ENCODE data around the gene BRD7.

DNA sequence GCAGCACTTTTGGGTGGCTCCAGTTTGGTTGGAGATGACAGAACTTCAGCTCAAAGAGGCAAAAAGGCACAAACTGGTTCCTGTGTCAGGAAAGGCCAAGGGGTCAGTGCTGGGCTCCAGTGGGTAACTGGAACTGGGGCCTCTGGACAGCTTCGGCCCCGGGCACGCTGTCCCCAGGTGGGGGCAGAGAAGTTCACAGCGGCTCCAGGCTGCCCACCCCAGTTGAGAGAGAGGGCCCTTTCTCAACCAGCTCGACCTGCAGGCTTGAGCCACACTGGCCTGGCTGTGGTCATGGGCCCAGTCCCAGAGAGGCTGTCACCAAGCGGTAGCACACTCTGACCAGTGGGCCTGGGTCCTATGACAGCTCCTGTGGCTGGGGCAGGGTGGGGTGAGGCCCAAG is 77.9 kb downstream of the BRD7 start:
- TF ChIP-seq CTCF (IDR thresholded peaks at IDR 0.05; ENCODE audit: insufficient read depth, low read length): no peak
- no peak for TF ChIP-seq POLR2AphosphoS5 (IDR thresholded peaks at IDR 0.05; ENCODE audit: low read depth)
- TF ChIP-seq GABPA (IDR thresholded peaks at IDR 0.05; ENCODE audit: low read depth): no peak
- TF ChIP-seq, protein P1, sequence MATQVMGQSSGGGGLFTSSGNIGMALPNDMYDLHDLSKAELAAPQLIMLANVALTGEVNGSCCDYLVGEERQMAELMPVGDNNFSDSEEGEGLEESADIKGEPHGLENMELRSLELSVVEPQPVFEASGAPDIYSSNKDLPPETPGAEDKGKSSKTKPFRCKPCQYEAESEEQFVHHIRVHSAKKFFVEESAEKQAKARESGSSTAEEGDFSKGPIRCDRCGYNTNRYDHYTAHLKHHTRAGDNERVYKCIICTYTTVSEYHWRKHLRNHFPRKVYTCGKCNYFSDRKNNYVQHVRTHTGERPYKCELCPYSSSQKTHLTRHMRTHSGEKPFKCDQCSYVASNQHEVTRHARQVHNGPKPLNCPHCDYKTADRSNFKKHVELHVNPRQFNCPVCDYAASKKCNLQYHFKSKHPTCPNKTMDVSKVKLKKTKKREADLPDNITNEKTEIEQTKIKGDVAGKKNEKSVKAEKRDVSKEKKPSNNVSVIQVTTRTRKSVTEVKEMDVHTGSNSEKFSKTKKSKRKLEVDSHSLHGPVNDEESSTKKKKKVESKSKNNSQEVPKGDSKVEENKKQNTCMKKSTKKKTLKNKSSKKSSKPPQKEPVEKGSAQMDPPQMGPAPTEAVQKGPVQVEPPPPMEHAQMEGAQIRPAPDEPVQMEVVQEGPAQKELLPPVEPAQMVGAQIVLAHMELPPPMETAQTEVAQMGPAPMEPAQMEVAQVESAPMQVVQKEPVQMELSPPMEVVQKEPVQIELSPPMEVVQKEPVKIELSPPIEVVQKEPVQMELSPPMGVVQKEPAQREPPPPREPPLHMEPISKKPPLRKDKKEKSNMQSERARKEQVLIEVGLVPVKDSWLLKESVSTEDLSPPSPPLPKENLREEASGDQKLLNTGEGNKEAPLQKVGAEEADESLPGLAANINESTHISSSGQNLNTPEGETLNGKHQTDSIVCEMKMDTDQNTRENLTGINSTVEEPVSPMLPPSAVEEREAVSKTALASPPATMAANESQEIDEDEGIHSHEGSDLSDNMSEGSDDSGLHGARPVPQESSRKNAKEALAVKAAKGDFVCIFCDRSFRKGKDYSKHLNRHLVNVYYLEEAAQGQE (IDR thresholded peaks at IDR 0.05; ENCODE audit: insufficient replicate concordance, low read depth): no peak
- TF ChIP-seq SPI1 (IDR thresholded peaks at IDR 0.05; ENCODE audit: borderline replicate concordance, low read depth): no peak

Measured in HL-60 (cell line).